Stromal cell of bone marrow (primary cell): ENCODE data around the gene HEY2.
"Not testable (repeated sequence)": the region's sequence is repeated elsewhere in the genome, so short reads cannot be mapped to it uniquely, and the experiment has no call there.

Experiments
- DNase-seq: peaks from one replicate; pipeline ENCODE4 v3.0.0-alpha.2; 2012; ENCODE audit warnings: low read depth

HEY2 gene

GRCh38 chr6:125797120-125797885, 47.9 kb downstream of the HEY2 start:
- DNase-seq, result no peak

- DNase-seq, result no peak
These were observed 48.5 kb downstream of the HEY2 start for GRCh38 chr6:125797886-125798444.

- DNase-seq, result no peak
These were observed 49.5 kb downstream of the HEY2 start for GRCh38 chr6:125798734-125799508.

- no peak for DNase-seq
These were observed 53.0 kb downstream of the HEY2 start for GRCh38 chr6:125802383-125802782.

GRCh38 chr6:125802943-125803377, 53.5 kb downstream of the HEY2 start:
- no peak for DNase-seq

- DNase-seq, result no peak
These were observed 54.8 kb downstream of the HEY2 start for GRCh38 chr6:125804264-125804663.

GRCh38 chr6:125804866-125805425, 55.5 kb downstream of the HEY2 start:
- DNase-seq, result not testable (repeated sequence)

GRCh38 chr6:125806813-125807212, 57.4 kb downstream of the HEY2 start:
- no peak for DNase-seq

GRCh38 chr6:125807293-125807692, 57.9 kb downstream of the HEY2 start:
- no peak for DNase-seq

GRCh38 chr6:125808060-125808459, 58.6 kb downstream of the HEY2 start:
- no peak for DNase-seq

GRCh38 chr6:125808591-125808990, 59.2 kb downstream of the HEY2 start:
- no peak for DNase-seq

GRCh38 chr6:125809570-125810170, 60.2 kb downstream of the HEY2 start:
- no peak for DNase-seq

GRCh38 chr6:125810445-125810844, 61.0 kb downstream of the HEY2 start:
- DNase-seq, result no peak
